Stimulated activated CD8-positive, alpha-beta memory T cell treated with anti-CD3 and anti-CD28 coated beads, Interleukin-7, amount 100 ng/mL, for 4 hours (primary cell): ENCODE data around the gene EXTL2.
"Not testable (repeated sequence)": the region's sequence is repeated elsewhere in the genome, so short reads cannot be mapped to it uniquely, and the experiment has no call there.

ENCODE experiments used
- DNase-seq, 2 donors: peaks; one replicate each; pipeline ENCODE4 v3.0.0-alpha.2; 2020; ENCODE audit warnings: low read depth in 2 of 2

Gene EXTL2

DNA sequence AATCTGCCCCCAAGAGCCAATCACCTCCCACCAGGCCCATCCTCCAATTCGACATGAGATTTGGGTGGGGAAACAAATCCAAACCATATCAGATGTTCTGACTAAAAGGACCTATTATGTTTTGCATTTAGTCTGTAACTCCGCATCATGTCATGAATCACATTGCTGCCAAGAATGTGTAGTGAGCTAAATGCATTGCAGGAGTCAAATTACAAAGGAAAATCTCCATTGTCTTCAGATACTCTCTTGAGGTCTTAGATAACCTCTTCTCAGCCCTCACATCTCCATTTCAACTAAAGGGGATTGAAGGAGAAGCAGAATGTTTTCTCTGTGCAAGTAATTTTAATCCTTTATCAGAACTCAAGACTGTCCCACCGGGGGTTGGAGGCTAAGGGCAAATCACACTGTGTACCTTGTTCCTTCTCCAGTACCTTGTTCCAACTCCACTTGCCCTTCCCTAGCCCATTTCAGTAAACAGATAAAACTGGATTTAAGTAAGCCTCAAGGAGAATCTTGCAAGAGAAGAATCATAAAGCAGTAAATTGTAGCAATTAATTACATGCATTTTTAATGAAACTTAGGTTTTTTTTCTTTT is 34.1 kb downstream of the EXTL2 start:
- DNase-seq: no peak

- DNase-seq: not testable (repeated sequence)
Measured at GRCh38 chr1:100855116-100855515, 39.5 kb downstream of the EXTL2 start.

GRCh38 chr1:100852976-100853375 is 41.7 kb downstream of the EXTL2 start:
- no peak for DNase-seq

GRCh38 chr1:100851726-100852125 is 42.9 kb downstream of the EXTL2 start:
- no peak for DNase-seq

DNA sequence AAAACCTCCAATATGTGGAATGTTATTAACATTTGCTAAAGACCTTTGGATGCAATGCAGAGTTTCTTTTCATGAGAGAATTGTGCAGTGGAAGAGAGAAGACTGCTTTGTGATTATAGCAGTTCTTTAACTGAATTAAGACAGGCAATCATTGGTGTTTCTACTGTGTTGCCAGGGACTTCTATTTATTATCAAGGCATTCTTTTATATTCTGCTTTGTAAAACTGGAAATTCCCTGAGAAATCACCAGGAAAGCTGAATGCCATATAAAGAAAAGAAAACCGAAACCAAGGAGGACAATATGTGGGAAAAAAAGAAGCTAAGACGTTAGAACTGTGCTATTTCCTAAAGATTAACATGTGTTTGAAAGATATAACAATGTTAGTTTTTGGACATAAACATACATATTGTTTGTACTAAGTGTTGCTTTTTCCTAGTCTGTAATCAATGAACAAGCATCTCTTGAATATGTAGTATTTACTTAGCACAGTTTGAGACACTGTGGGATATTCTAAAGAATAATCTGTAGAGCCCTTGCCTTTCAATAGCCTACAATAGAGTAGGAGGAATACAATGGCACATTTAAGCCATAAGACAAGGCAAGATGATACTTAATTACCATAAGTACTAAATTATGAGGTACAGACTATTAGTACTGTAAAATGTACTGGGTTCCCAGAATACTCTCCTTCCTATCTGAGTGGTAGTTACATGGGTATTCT is 47.1 kb downstream of the EXTL2 start:
- DNase-seq: no peak

- not testable (repeated sequence) for DNase-seq
Measured at GRCh38 chr1:100843160-100843559, 51.5 kb downstream of the EXTL2 start.

GRCh38 chr1:100835866-100836842 is 58.5 kb downstream of the EXTL2 start:
- no peak for DNase-seq

DNA sequence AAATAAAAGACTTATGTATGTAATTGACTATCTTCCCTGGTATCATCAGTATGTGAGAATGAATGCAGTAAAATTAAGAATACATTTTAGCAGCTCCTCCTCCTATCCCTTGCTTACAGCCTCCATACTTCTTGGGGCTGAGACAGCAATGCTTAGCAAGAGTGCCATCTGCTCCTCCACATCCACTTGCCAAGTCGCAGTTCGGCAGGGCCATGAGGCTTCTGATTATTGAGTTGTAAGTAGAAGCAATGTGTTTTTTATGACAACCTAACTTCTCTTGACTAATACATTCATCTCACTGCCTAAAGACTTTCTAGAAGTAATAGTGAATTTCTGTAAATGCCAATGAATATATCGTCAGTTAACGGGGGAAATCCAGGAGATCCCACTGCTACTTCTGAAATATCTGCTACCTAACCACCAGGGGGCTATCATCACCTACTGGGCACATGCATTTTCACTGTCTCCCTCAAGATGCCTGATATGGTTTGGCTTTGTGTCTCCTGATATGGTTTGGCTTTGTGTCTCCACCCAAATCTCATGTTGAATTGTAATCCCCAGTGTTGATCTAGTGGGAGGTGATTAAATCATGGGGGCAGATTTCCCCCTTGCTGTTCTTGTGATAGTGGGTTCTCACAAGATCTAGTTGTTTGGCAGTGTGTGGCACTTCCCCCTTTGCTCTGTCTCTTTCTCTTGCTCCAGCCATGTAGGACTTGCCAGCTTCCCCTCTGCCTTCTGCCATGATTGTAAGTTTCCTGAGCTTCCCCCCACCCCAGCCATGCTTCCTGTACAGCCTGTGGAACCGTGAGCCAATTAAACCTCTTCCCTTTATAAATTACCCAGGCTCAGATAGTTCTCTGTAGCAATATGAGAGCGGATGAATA is 59.6 kb downstream of the EXTL2 start:
- no peak for DNase-seq

DNA sequence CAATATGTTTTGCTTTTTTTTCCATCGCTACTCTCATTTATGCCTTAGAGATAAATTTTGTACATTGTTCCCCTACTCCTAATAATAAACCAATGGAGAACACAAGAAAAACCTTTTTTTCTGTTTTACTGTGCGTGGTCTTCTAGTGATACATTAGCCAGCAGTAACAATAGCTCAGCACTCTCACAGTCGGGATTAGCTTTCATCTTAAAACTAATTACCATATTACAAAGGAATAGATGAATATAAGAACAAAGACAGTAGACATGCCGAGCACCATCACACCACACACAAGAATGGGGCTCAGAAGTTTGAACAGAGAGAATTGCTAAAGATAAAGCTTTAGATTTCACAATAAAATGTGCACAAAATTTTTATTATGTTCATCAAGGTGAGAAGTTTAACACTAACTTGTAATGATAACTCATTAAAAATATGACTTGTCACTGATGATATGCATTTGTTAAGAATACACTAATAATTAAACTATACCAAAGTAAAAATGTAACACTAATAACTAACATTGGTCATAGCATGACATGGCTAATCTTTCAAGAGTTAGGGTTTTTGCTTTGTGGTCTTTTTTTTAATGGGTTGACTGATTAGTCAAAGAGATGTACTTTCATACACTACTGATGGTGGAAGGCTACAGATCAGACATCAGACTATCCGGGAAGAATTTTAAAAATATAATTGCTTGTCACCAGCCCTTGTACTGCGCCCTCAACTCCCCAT is 61.8 kb downstream of the EXTL2 start:
- no peak for DNase-seq

DNA sequence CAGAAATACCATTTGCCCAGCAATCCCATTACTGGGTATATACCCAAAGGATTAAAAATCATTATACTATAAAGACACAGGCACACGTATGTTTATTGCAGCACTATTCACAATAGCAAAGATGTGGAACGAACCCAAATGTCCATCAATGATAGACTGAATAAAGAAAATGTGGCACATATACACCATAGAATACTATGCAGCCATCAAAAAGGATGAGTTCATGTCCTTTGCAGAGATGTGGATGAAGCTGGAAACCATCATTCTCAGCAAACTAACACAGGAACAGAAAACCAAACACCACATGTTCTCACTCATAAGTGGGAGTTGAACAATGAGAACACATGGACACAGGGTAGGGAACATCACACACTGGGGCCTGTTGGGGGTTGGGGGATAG is 69.0 kb downstream of the EXTL2 start:
- DNase-seq: not testable (repeated sequence)
